ENCODE measurements around the gene TMEM200A. TPM values are rescaled to one million over a fixed set of nuclear protein-coding genes. Genes with fewer than 3 reads are reported as not detected.

The TMEM200A gene
- total RNA-seq, 1 donor: 137 TPM

- DNase-seq (ENCODE audit: low read depth): no peak
- TF ChIP-seq CTCF (IDR thresholded peaks at IDR 0.05; ENCODE audit: insufficient read depth, low read length): peak; percentile 14
These were observed 15.9 kb downstream of the TMEM200A start for GRCh38 chr6:130381459-130382380.

GRCh38 chr6:130382872-130383490 is 17.2 kb downstream of the TMEM200A start:
- no peak for DNase-seq (ENCODE audit: low read depth)
- H3K4me3 ChIP-seq (ENCODE audit: low read depth, low read length): no peak overlapping the region
- TF ChIP-seq CTCF (IDR thresholded peaks at IDR 0.05; ENCODE audit: insufficient read depth, low read length): no peak

More at GRCh38 chr6:130381459-130382380, 15.9 kb downstream of the TMEM200A start:
- no peak overlapping the region for H3K4me3 ChIP-seq (ENCODE audit: low read depth, low read length)

GRCh38 chr6:130385064-130385695 is 19.4 kb downstream of the TMEM200A start:
- no peak for TF ChIP-seq CTCF (IDR thresholded peaks at IDR 0.05; ENCODE audit: insufficient read depth, low read length)
- DNase-seq (ENCODE audit: low read depth): peak; percentile 71
- H3K4me3 ChIP-seq (ENCODE audit: low read depth, low read length): no peak overlapping the region

GRCh38 chr6:130389142-130389541 is 23.3 kb downstream of the TMEM200A start:
- DNase-seq (ENCODE audit: low read depth): no peak
- no peak for TF ChIP-seq CTCF (IDR thresholded peaks at IDR 0.05; ENCODE audit: insufficient read depth, low read length)
- H3K4me3 ChIP-seq (ENCODE audit: low read depth, low read length): no peak overlapping the region

- DNase-seq (ENCODE audit: low read depth): no peak
- no peak overlapping the region for H3K4me3 ChIP-seq (ENCODE audit: low read depth, low read length)
- TF ChIP-seq CTCF (IDR thresholded peaks at IDR 0.05; ENCODE audit: insufficient read depth, low read length): no peak
These were observed 25.1 kb downstream of the TMEM200A start for GRCh38 chr6:130390890-130391289.

GRCh38 chr6:130393306-130393705 is 27.5 kb downstream of the TMEM200A start:
- no peak for DNase-seq (ENCODE audit: low read depth)
- TF ChIP-seq CTCF (IDR thresholded peaks at IDR 0.05; ENCODE audit: insufficient read depth, low read length): no peak
- no peak overlapping the region for H3K4me3 ChIP-seq (ENCODE audit: low read depth, low read length)

All from fibroblast of the aortic adventitia (primary cell).